ENCODE results near the gene KCNN1. TPM values are rescaled to one million over a fixed set of nuclear protein-coding genes. Genes with fewer than 3 reads are reported as not detected.

The KCNN1 gene
- total RNA-seq, 1 donor from 2014 or later, result 1.8 TPM

- no peak overlapping the region for H3K4me3 Mint-ChIP-seq
- no peaks in the 10 kb centered on the region for H3K27me3 ChIP-seq
- peaks cover 15% of the 10 kb centered on the region for H3F3A ChIP-seq (ENCODE audit: low read depth)
- peaks cover 12% of the 10 kb centered on the region for H3K4me1 Mint-ChIP-seq
- TF ChIP-seq CTCF (IDR thresholded peaks at IDR 0.05) (no peak), EZH2phosphoT487 (IDR thresholded peaks at IDR 0.05) (no peak), EZH2 (IDR thresholded peaks at IDR 0.05) (no peak)
- no peak overlapping the region for H3K4me3 ChIP-seq
- no peaks in the 10 kb centered on the region for H3K36me3 ChIP-seq
- H3K27me3 Mint-ChIP-seq (ENCODE audit: insufficient read depth, low read depth), result peaks cover 10% of the 10 kb centered on the region
- peaks cover 2% of the 10 kb centered on the region for H3K4me1 ChIP-seq
- H3K27ac ChIP-seq, result no peak overlapping the region
- H3K27ac Mint-ChIP-seq, result no peak overlapping the region
- no peak overlapping the region for H2AFZ ChIP-seq (replicated peaks)
- no peak overlapping the region for H3K9ac ChIP-seq
- H3K79me2 ChIP-seq (ENCODE audit: low read depth), result no peaks in the 10 kb centered on the region
- no peak for DNase-seq (ENCODE audit: low spot score)
- no peak overlapping the region for H3K4me2 ChIP-seq
- H3K36me3 Mint-ChIP-seq, result peaks cover 2% of the 10 kb centered on the region
- no peaks in the 10 kb centered on the region for H3K9me3 Mint-ChIP-seq
- H4K20me1 ChIP-seq (ENCODE audit: low read depth), result peaks cover 3% of the 10 kb centered on the region
- H3K9me3 ChIP-seq (ENCODE audit: low read depth), result no peaks in the 10 kb centered on the region
These were observed 24.7 kb upstream of the KCNN1 start for GRCh38 chr19:17942181-17942580.

GRCh38 chr19:17942582-17943273 is 24.2 kb upstream of the KCNN1 start:
- TF ChIP-seq CTCF (IDR thresholded peaks at IDR 0.05), result no peak
- Histone ChIP-seq H4K20me1 (ENCODE audit: low read depth) (peaks cover 3% of the 10 kb centered on the region), H3K36me3 (no peaks in the 10 kb centered on the region), H3K79me2 (ENCODE audit: low read depth) (no peaks in the 10 kb centered on the region), H3K4me3 (no peak overlapping the region), H3K4me2 (no peak overlapping the region), H2AFZ (replicated peaks) (no peak overlapping the region), H3K9me3 (ENCODE audit: low read depth) (no peaks in the 10 kb centered on the region), H3K4me1 (peaks cover 5% of the 10 kb centered on the region), H3K9ac (no peak overlapping the region), H3K27ac (no peak overlapping the region), H3K27me3 (no peaks in the 10 kb centered on the region), H3F3A (ENCODE audit: low read depth) (peaks cover 19% of the 10 kb centered on the region)
- H3K27me3 Mint-ChIP-seq (ENCODE audit: insufficient read depth, low read depth), result peaks cover 9% of the 10 kb centered on the region
- no peak for DNase-seq (ENCODE audit: low spot score)
- peaks cover 16% of the 10 kb centered on the region for H3K4me1 Mint-ChIP-seq
- H3K4me3 Mint-ChIP-seq, result no peak overlapping the region
- no peaks in the 10 kb centered on the region for H3K9me3 Mint-ChIP-seq
- H3K27ac Mint-ChIP-seq, result no peak overlapping the region
- H3K36me3 Mint-ChIP-seq, result peaks cover 2% of the 10 kb centered on the region

GRCh38 chr19:17943274-17944221 is 23.4 kb upstream of the KCNN1 start:
- H3K27ac ChIP-seq, result no peak overlapping the region
- peaks cover 6% of the 10 kb centered on the region for H3K4me1 ChIP-seq
- H3K36me3 ChIP-seq, result no peaks in the 10 kb centered on the region
- H3K4me3 ChIP-seq, result no peak overlapping the region
- TF ChIP-seq EZH2phosphoT487 (IDR thresholded peaks at IDR 0.05) (no peak), CTCF (IDR thresholded peaks at IDR 0.05) (no peak), EZH2 (IDR thresholded peaks at IDR 0.05) (no peak)
- Mint-ChIP-seq H3K4me1 (peaks cover 16% of the 10 kb centered on the region), H3K27me3 (ENCODE audit: insufficient read depth, low read depth) (peaks cover 9% of the 10 kb centered on the region), H3K9me3 (no peaks in the 10 kb centered on the region), H3K36me3 (peaks cover 2% of the 10 kb centered on the region), H3K4me3 (no peak overlapping the region), H3K27ac (no peak overlapping the region)
- H3K9me3 ChIP-seq (ENCODE audit: low read depth), result no peaks in the 10 kb centered on the region
- H4K20me1 ChIP-seq (ENCODE audit: low read depth), result no peaks in the 10 kb centered on the region
- peaks cover 16% of the 10 kb centered on the region for H3F3A ChIP-seq (ENCODE audit: low read depth)
- no peak overlapping the region for H3K9ac ChIP-seq
- H2AFZ ChIP-seq (replicated peaks), result no peak overlapping the region
- no peak for DNase-seq (ENCODE audit: low spot score)
- peaks cover 2% of the 10 kb centered on the region for H3K27me3 ChIP-seq
- H3K79me2 ChIP-seq (ENCODE audit: low read depth), result no peaks in the 10 kb centered on the region
- no peak overlapping the region for H3K4me2 ChIP-seq
